Measurements from ENCODE around the gene NOTCH2.
"Not testable (repeated sequence)": the region's sequence is repeated elsewhere in the genome, so short reads cannot be mapped to it uniquely, and the experiment has no call there.

Gene NOTCH2

DNA sequence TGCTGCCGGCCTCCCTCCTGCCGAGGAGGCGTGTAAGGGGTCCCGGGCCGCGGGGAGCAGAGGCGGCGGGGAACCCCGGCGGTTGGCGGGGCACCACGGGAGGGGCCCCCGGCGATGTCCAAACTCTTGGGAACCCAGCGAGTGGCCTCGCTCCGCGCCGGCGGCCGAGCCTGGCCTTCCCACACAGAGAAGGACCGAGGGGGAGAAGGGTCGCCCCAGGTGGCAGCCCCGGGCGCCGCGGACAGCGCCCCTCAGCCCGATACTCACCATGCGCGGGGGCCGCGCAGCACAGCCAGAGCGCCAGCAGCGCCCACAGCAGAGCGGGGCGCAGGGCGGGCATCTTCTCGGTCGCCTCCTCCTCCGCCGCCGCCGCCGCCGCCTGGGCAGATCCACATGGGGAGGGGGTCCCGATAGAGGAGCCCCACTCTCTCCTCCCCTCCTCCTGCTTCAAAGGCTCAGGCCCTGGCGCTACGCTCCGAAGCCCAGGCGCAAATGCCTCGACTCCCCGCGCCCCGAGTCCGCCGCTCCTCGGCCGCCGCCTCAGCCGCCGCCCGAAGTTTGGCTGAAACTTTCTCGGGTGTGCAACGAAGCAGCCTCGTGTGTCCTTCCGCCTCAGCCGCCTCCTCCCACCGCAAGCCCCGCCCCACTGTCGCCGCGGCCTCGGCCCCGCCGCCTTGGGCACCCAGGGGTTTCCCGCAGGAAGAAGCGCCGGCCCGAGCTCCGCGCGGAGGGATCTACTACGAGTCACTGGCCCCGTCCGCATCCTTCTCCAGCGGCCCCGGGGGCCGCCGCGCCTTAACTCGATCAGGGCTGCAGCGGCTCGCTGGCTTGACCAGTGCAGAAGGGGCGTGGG, at the start of gene NOTCH2:
TSS of gene NOTCH2 (minus strand) at position 596 of the 853 bp plus-strand sequence. CDS start at position 340, 256 bp downstream.
- DNase-seq (ENCODE audit: low read depth) = not testable (repeated sequence)

- DNase-seq (ENCODE audit: low read depth) = not testable (repeated sequence)
Measured at GRCh38 chr1:120117371-120118177, 48.1 kb upstream of the NOTCH2 start.

- DNase-seq (ENCODE audit: low read depth) = not testable (repeated sequence)
Measured at GRCh38 chr1:120116094-120116493, 46.6 kb upstream of the NOTCH2 start.

DNA sequence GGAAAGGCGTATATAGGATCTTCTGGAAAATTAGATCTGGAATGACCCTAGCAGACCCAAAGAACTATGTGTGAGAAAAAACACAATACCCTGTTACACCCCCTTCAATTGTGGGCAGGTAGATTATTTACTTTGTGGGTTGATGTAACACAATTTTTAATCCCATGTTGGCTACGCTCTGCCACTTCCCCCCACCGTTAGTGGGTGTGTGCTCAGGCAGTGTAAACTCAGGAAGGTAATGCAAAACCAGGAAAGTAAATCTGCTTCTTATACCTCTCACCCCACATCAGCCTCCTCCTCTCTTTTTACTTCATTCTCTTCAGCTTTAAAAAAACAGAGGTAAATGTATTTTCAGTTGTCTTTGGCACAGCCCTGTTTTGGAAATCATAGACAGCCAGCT, 43.7 kb upstream of the NOTCH2 start:
- not testable (repeated sequence) for DNase-seq (ENCODE audit: low read depth)

GRCh38 chr1:120112212-120112611, 42.8 kb upstream of the NOTCH2 start:
- not testable (repeated sequence) for DNase-seq (ENCODE audit: low read depth)

DNA sequence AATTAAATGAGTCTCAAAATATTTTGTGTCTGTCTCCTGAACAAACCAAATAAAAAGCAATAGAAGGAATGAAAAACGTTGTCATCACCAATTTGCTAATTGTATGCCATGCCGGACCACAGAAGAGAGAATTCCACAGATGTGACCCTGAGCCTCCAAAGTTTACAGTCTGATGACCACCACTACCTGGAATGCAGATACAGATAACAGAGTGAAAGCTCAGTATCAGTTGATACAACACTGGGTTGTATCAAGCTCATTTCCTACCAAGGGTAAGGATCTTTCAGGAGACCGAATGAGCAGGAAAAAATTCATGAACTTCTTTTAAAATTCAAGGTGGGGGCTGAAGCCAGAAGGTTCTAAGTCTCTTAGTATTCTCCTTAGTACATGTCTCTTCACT, 42.3 kb upstream of the NOTCH2 start:
- not testable (repeated sequence) for DNase-seq (ENCODE audit: low read depth)

GRCh38 chr1:120111008-120111407, 41.5 kb upstream of the NOTCH2 start:
- not testable (repeated sequence) for DNase-seq (ENCODE audit: low read depth)

GRCh38 chr1:120109656-120110055, 40.2 kb upstream of the NOTCH2 start:
- not testable (repeated sequence) for DNase-seq (ENCODE audit: low read depth)

- DNase-seq (ENCODE audit: low read depth) = not testable (repeated sequence)
Measured at GRCh38 chr1:120109180-120109579, 39.7 kb upstream of the NOTCH2 start.

DNA sequence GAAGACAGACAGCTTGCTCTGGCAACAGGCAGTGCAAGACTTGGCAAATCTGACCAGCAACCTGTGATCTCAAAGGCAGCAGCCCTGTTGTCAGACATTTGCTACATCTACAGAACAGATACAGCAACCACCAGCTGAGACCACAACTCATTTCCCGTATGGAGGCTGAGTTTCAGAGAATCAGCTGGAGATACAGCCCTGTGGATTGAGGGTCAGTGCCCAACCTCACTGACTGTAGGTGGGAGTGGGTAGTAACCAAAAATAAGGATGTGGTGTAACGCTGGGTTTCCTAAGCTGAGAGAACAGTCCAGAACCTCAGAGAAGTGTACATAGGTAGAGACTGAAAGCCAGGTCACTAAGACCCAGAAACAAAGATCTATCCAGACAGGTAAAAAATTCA, 35.8 kb upstream of the NOTCH2 start:
- not testable (repeated sequence) for DNase-seq (ENCODE audit: low read depth)

- not testable (repeated sequence) for DNase-seq (ENCODE audit: low read depth)
Measured at GRCh38 chr1:120103768-120104167, 34.3 kb upstream of the NOTCH2 start.

DNA sequence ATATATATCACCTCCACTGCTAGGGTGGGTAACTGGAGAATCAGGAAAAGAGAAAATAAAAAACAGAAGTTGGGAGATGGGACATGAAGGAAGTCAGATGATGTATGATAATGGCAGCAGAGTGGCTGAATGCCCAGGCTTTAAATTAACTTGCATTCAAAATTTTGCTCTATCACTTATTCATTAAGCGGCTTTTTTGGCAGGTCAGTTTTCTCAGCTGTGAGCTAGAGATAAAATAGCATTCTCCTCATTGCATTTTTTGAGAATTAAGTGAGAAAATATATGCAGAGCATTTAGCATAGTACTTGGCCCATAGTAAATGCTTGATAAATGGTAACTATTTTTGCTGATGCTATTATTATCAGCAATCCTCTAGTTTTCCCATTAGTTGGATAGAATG, 32.1 kb upstream of the NOTCH2 start:
- not testable (repeated sequence) for DNase-seq (ENCODE audit: low read depth)

GRCh38 chr1:120100590-120100989, 31.1 kb upstream of the NOTCH2 start:
- DNase-seq (ENCODE audit: low read depth) = not testable (repeated sequence)

DNA sequence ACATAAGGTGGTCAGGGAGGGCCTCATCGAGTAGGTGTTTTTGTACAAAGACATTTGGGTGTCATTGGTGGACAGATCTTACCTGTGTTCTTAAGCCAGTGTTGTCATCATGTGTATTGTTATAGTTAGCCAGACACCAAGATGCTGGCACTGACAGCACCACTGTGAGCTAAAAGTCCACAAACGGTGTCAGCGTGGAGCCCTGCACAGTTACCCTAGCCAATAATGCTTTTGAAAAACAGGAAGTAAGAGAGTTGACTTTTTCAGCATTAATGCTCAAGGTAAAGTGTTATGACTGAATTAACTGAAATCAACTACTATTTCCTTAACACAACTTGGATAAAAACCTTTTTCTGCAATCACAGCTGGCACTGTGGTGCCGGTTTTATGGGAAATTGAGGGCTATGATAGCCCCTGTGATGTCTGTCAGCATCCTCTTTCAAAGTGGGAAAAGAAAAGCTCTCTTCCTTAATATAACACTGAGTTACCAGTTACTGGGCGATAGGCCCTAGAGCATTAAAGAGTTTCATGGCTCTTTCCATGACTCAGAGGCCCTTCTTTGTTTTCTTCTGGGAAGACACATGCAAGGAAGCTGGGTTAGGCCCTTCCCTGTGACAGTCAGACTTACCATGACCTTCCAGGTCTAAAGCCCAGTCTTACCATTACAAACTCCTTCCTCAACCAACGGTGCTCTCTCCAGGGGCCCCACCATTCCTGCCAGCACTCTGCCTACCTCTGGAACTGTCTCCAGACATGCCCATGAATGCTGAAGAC, 29.7 kb upstream of the NOTCH2 start:
- DNase-seq (ENCODE audit: low read depth) = not testable (repeated sequence)

GRCh38 chr1:120096981-120097545, 27.6 kb upstream of the NOTCH2 start:
- not testable (repeated sequence) for DNase-seq (ENCODE audit: low read depth)

GRCh38 chr1:120093548-120094181, 24.2 kb upstream of the NOTCH2 start:
- not testable (repeated sequence) for DNase-seq (ENCODE audit: low read depth)

- not testable (repeated sequence) for DNase-seq (ENCODE audit: low read depth)
Measured at GRCh38 chr1:120092232-120093218, 23.1 kb upstream of the NOTCH2 start.

- not testable (repeated sequence) for DNase-seq (ENCODE audit: low read depth)
Measured at GRCh38 chr1:120090830-120091229, 21.4 kb upstream of the NOTCH2 start.

- peak; percentile 1 for DNase-seq (ENCODE audit: low read depth)
Measured at GRCh38 chr1:120087959-120088358, 18.5 kb upstream of the NOTCH2 start.

GRCh38 chr1:120069920-120070214, 405 bp upstream of the NOTCH2 start:
- DNase-seq (ENCODE audit: low read depth) = not testable (repeated sequence)

Data from fibroblast of the conjunctiva (primary cell).